GM23338 (cell line): ENCODE measurements around the gene WWP2.

Experiments used
- CREB1 ChIP-seq: fragments of 250-450 bp; sonication (Bioruptor Pico); IDR thresholded peaks from 2 replicates; pipeline ENCODE4 v1.5.0; 2020; ENCODE audit warnings: low read depth, mild to moderate bottlenecking, moderate library complexity
- EZH2phosphoT487 ChIP-seq: fragments of 200-600 bp; sonication (generic); IDR thresholded peaks from one replicate; pipeline ENCODE4 v1.8.1; 2018; ENCODE audit warnings: antibody characterized with exemption; ENCODE audit not compliant: unreplicated experiment
- JUNB ChIP-seq: IDR thresholded peaks from one replicate; pipeline ENCODE4 v1.6.1; 2016; ENCODE audit warnings: antibody characterized with exemption; ENCODE audit not compliant: unreplicated experiment
- POLR2AphosphoS5 ChIP-seq: IDR thresholded peaks from 2 replicates; pipeline ENCODE4 v1.6.1; 2016; ENCODE audit warnings: antibody characterized with exemption, low read depth
- TF ChIP-seq, protein P1 (sequence below), 2 experiments: fragments of 200-600 bp in 1 of 2; sonication (generic) in 1 of 2; conservative IDR thresholded peaks; 2 replicates each; pipeline versions ENCODE4 v1.5.1 to v1.6.1; 2016 to 2017; ENCODE audit warnings: antibody characterized with exemption in 2 of 2, low read depth in 2 of 2, mild to moderate bottlenecking in 2 of 2, moderate library complexity in 1 of 2
- TF ChIP-seq, protein P2 (sequence below): IDR thresholded peaks from one replicate; pipeline ENCODE4 v1.6.1; 2018; ENCODE audit warnings: antibody characterized with exemption; ENCODE audit not compliant: unreplicated experiment
- TF ChIP-seq, protein P3 (sequence below): IDR thresholded peaks from 2 replicates; pipeline ENCODE4 v1.6.1; 2016; ENCODE audit warnings: antibody characterized with exemption

DNA sequence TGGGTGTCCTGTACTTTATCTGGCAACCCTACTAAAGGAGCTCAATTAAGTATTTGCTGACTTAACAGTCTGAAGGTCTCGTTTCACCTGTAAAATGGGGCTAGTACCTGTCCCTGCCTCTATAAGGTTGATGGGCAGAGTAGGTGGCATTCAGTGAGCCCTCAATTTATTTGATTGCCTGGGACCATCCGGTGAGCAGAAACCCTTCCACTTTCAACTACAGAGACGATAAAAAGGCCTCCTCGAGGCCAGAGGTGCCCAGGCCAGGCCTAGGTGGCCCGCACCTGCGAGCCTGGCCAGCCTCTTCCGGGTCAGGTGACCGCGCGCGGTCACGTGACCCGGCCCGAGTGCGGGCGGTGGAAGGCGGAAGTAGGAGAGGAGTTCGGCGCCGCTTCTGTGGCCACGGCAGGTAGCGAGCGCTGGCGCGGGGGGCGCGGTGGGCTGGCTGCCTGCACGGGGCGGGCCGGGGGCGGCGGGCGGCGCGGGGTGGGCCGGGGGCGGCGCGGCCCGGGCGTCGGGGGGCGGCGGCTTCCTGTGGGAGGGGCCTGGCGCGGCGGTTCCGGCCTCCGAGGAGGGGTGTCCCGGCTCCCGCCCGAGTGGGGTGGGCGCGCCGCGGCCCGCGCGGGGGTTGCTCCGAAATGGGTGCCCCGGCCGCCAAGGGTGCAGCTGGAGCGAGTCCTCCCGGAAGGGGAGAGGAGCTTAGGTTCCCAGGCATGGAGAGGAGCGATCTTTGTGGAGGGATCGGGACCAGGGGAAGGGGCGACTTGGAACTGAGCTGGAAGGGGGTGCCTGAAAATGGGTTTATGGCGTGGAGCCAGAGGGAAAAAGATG, at the start of gene WWP2:
- TF ChIP-seq CREB1 (CRISPR knock-in tag), result peak; percentile 29; the same call in 1 of the 2 replicates
- TF ChIP-seq, protein P1, sequence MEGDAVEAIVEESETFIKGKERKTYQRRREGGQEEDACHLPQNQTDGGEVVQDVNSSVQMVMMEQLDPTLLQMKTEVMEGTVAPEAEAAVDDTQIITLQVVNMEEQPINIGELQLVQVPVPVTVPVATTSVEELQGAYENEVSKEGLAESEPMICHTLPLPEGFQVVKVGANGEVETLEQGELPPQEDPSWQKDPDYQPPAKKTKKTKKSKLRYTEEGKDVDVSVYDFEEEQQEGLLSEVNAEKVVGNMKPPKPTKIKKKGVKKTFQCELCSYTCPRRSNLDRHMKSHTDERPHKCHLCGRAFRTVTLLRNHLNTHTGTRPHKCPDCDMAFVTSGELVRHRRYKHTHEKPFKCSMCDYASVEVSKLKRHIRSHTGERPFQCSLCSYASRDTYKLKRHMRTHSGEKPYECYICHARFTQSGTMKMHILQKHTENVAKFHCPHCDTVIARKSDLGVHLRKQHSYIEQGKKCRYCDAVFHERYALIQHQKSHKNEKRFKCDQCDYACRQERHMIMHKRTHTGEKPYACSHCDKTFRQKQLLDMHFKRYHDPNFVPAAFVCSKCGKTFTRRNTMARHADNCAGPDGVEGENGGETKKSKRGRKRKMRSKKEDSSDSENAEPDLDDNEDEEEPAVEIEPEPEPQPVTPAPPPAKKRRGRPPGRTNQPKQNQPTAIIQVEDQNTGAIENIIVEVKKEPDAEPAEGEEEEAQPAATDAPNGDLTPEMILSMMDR (conservative IDR thresholded peaks at IDR 0.05; ENCODE audit: low read depth in 2 of 2), result no peak
- TF ChIP-seq POLR2AphosphoS5, result peak; percentile 68
- TF ChIP-seq, protein P2, sequence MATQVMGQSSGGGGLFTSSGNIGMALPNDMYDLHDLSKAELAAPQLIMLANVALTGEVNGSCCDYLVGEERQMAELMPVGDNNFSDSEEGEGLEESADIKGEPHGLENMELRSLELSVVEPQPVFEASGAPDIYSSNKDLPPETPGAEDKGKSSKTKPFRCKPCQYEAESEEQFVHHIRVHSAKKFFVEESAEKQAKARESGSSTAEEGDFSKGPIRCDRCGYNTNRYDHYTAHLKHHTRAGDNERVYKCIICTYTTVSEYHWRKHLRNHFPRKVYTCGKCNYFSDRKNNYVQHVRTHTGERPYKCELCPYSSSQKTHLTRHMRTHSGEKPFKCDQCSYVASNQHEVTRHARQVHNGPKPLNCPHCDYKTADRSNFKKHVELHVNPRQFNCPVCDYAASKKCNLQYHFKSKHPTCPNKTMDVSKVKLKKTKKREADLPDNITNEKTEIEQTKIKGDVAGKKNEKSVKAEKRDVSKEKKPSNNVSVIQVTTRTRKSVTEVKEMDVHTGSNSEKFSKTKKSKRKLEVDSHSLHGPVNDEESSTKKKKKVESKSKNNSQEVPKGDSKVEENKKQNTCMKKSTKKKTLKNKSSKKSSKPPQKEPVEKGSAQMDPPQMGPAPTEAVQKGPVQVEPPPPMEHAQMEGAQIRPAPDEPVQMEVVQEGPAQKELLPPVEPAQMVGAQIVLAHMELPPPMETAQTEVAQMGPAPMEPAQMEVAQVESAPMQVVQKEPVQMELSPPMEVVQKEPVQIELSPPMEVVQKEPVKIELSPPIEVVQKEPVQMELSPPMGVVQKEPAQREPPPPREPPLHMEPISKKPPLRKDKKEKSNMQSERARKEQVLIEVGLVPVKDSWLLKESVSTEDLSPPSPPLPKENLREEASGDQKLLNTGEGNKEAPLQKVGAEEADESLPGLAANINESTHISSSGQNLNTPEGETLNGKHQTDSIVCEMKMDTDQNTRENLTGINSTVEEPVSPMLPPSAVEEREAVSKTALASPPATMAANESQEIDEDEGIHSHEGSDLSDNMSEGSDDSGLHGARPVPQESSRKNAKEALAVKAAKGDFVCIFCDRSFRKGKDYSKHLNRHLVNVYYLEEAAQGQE, result no peak
- TF ChIP-seq EZH2phosphoT487, result no peak
- TF ChIP-seq, protein P3, sequence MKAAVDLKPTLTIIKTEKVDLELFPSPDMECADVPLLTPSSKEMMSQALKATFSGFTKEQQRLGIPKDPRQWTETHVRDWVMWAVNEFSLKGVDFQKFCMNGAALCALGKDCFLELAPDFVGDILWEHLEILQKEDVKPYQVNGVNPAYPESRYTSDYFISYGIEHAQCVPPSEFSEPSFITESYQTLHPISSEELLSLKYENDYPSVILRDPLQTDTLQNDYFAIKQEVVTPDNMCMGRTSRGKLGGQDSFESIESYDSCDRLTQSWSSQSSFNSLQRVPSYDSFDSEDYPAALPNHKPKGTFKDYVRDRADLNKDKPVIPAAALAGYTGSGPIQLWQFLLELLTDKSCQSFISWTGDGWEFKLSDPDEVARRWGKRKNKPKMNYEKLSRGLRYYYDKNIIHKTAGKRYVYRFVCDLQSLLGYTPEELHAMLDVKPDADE, result peak; percentile 44; the same call in 1 of the 2 replicates
- TF ChIP-seq JUNB, result no peak
